Measurements from ENCODE around the gene FBLIM1.
"Not testable (repeated sequence)": the region's sequence is repeated elsewhere in the genome, so short reads cannot be mapped to it uniquely, and the experiment has no call there.

The FBLIM1 gene

DNA sequence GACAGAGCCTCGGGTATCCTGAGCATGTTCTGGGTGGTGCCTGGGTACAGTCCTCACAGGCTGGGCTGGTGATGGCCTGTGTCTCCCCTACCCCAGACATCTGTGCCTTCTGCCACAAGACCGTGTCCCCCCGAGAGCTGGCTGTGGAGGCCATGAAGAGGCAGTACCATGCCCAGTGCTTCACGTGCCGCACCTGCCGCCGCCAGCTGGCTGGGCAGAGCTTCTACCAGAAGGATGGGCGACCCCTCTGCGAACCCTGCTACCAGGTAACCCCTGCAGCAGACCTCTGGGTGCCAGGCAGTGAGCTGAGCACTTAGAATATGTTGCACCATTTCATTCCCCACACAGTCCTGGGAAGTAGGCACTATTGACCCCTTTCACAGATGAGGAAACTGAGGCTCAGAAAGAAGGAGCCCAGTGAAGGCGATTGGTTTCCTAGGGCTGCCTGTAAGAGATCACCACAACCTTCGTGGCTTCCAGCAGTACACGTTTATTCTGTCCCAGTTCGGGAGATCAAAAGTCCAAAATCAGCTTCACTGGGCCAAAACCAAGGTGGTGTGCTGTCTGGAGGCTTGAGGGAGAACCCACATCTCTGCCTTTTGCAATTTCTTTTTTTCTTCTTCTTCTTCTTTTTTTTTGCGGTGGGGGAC, 11.8 kb downstream of the FBLIM1 start:
- no peak for FAIRE-seq

DNA sequence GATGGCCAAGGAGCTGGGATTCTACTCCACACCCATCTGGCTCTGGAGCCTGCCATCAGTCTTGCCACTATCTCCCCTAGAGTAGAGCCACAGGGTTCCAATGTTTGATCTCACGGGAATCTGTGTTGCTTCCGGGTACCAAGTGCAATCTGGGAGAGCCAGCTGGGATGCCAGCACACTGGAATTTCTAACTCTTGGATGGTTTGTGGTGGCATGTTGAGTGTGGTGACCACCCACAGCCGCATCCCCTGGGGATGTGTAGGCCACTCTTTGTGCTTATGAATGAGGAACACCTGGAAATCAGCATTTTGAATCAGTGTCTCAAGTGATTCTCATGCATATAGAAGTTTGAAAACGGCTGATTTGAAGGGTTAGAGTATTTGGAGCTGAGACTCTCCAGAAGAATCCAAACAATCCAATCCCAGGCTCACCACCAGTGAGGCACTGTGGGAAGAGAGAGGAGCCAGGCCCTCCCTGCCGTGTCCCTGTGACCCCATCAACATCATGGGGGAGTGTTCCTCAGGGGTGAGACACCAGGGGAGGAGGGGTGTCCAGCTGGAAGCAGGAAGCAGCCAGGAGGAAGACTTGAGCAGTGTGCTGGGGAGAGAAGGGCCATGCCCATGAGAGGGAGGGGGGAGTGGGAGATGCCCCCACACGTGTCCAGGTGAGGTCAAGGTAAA, 13.4 kb downstream of the FBLIM1 start:
- FAIRE-seq, result no peak

DNA sequence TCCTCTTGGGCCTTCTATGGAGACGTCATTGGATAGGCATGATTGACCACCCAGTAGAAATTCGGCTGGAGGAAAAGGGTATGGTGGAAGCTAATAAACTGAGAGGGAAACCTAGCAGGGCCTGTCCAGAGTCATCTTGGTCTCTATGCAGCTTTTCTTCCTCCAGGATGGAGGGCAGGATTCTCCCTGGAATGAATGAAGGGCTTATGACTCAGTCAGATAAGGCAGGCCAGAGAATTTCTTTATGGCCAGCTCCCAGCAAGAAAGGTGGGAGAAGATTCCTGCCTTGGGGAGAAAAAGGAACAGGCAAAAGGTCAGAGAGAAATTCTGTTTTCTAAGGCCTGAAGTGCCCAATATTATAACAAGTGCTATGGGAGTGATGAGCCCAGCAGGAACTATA, 17.1 kb downstream of the FBLIM1 start:
- no peak for FAIRE-seq

DNA sequence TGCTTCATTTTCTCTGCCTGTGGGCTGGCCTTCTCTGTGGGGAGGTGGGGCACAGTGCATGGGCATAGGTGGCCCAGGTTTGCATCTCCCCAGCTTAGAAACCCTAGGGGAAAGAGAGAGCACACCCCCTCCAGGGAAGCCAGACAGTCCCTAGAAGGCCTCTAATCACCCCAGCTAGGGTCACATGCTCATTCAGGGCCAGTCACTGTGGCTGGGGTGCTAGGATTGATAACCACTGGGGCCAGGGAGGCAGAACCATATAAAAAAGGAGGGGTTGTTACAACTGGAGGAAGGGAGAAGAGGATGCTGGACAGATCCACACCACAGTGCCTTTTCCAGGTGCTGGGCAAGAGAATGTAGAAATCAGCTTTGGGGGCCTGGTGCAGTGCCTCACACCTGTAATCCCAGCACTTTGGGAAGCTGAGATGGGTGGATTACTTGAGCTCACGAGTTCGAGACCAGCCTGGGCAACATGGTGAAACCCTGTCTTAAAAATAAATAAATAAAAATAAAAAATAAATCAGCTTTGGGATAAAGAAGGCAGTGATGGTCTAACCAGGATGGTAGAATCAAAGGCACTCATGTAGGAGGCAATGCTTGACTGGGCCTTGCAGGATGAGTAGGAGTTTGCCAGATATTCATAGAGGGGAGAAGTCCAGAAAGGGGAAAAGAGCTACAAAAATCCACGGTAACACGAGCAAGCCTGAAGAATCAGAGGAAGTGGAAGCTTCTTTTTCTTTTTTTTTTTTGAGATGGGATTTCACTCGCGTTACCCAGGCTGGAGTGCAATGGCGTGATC, 19.5 kb downstream of the FBLIM1 start:
- FAIRE-seq, result no peak

DNA sequence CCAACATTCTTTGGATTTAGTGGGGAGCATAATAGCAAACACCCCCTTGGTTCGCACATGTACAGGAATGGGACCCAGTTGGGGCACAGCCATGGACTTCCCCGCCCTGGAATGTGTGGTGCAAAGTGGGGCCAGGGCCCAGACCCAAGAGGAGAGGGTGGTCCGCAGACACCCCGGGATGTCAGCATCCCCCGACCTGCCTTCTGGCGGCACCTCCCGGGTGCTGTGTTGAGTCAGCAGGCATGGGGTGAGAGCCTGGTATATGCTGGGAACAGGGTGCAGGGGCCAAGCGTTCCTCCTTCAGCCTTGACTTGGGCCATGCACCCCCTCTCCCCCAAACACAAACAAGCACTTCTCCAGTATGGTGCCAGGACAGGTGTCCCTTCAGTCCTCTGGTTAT, 27.1 kb downstream of the FBLIM1 start:
- FAIRE-seq, result no peak

DNA sequence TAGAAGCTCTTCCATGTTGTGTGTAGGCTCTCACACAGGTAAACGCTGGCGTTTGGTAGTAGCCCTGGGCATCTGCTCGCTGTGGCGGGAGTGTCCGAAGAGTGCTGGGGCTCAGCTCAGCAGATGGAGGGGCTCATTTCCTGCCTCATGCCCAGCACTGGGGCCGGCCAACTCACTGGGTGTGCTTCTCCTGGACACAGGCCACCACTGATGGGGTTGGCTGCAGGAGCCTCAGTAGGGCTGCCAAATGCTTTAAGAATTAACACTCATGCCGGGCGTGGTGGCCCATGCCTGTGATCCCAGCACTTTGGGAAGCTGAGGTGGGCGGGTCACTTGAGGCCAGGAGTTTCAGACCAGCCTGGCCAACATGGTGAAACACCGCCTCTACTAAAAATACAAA, 28.0 kb downstream of the FBLIM1 start:
- FAIRE-seq, result no peak

DNA sequence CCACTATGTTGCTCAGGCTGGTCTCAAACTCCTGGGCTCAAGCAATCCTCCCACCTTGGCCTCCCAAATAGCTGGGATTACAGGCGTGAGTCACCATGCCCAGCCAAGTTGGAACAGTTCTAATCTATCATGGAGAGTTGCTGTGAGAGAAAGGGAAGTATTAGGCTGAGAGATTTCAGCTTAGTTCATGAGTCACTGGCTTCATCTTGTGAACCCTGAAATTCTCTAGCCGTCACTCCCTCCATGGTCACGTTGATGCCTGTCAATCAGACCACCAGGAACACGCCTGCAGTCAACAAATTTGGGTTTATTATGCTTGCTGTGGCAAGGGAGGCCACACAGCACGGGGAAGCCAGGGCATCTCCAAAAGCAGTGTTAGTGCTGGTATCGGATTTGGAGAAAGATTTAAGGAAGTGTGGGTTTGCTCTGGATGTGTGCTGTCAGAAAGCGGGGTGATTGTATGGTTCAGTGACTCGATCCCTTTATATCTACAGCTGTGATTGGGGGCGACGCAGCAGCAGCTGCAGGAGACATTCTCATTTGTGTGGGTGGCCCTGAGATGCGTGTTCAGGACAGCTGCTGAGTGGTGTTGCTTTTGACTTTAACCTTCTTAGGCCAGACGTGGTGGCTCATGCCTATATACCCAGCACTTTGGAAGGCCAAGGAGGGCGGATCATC, 30.2 kb downstream of the FBLIM1 start:
- FAIRE-seq, result no peak

DNA sequence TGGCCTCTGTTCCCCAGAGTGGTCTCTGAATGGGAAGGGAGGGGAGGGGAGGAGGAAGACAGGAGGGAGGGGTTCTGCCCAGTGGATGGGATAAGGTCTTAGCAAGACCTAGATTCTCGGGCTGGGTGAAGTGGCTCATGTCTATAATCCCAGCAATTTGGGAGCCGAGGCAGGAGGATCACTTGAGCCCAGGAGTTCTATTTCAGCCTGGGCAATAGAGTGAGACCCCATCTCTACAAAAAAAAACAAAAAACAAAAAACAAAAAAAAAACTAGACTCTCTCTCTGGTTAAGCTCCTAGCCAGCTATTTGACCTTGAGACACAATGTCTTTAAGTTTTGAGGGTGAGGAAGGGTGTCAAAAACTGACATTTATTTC, 37.5 kb downstream of the FBLIM1 start:
- no peak for FAIRE-seq

DNA sequence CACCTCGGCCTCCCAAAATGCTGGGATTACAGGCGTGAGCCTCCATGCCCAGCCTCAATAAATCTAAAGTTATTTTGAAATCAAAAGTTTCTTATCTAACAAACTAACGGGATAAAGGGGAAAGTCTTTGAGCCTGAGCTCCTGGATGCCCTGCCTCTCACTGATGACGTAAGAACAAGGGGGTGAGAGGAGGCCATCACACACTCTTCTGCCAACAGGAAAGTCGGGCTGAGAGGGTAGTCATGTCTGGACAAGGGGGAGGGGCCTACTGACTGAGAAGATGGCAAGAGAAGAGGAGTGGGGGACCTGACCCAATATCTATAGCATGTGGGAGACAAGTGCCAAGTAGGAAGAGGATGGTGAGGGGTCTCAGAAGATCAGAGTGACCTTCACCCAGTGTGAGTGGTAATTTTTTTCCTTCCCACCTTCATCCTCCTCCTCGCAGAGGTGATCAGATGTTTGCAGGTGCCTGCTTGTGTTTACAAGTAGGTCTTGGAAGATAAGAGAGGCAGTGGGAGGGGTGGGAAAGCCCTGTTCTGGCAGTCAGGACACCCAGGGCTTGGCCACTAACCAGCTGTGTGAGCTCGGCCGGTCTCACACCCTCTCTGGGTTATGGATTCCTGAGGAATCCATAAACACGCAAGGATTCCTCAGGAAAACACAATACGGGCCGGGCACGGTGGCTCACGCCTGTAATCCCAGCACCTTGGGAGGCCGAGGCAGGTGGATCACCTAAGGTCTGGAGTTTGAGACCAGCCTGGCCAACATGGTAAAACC, 39.2 kb downstream of the FBLIM1 start:
- FAIRE-seq, result no peak

DNA sequence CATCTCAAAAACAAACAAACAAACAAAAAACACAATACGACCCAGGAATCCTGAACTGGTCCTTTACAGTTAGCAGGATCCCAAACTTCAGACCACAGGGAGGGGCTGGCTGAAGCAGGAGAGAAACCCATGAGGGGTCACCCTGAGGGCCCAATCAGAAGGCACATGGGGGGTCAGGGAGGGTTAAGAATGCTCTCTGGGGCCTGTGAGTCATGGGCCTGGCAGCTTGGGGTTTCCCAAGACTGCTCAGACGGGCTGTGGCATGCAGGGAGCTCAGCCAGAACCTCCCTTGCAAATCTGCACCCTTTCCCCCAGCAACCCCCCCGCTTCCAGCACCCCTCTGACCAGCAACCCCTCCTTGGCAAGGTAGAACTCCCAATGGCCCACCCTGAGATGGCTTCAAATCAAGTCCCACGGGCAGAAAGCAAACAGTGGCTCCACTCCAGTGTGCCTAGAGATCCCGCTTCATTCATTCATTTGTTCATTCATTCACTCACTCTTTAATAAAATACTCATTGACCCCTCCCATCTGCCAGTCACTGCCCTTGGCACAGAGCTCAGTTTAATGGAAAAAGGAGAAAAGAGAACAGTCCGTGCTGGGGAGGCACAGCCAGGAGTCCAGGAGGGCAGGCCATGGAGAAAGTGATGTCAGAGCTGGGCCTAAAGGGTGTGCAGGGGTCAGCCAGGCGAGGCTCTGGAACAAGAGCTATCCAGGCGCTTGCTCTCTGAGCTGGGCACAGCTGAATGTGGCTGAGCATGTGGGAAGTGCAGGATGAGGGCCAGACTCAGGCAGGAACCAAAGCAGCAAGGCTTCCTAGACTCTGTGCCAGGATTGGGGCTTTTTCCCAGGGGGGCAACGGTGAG, 40.6 kb downstream of the FBLIM1 start:
- no peak for FAIRE-seq

DNA sequence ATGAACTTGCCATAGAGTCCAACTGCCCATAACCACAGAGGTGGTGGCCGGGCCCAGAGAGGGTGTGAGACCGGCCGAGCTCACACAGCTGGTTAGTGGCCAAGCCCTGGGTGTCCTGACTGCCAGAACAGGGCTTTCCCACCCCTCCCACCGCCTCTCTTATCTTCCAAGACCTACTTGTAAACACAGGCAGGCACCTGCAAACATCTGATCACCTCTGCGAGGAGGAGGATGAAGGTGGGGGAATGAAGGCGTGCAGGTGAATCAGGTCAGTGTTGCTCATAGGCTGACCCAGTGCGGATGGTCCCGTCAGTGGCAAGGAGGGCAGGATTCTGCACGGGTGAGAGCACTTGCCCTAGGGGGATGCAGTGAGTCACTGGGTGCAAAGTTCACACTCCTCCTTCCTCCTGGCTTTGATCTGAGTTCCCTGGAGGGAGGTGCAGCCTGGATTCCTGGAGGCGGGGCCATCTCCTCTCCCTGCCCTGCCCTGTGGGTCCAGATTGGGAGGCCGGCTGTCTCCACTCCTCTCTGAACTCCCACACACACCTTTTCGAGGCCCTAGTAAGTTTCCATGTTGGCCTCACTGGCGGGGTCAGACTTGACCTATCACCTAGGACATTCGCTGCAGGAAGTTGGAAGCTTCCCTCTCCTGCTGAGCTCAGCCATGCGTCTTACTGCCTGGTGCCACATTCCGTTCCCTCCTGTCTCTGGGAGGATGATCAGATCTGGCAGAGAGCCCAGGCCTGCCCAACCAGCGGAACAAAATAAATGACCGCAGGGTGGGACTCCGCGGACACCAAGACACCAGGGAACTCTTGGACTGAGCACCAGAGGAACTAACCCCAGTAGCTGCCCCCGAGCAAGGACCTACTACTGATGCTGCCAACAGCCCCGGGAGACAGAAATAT, 41.6 kb downstream of the FBLIM1 start:
- no peak for FAIRE-seq

DNA sequence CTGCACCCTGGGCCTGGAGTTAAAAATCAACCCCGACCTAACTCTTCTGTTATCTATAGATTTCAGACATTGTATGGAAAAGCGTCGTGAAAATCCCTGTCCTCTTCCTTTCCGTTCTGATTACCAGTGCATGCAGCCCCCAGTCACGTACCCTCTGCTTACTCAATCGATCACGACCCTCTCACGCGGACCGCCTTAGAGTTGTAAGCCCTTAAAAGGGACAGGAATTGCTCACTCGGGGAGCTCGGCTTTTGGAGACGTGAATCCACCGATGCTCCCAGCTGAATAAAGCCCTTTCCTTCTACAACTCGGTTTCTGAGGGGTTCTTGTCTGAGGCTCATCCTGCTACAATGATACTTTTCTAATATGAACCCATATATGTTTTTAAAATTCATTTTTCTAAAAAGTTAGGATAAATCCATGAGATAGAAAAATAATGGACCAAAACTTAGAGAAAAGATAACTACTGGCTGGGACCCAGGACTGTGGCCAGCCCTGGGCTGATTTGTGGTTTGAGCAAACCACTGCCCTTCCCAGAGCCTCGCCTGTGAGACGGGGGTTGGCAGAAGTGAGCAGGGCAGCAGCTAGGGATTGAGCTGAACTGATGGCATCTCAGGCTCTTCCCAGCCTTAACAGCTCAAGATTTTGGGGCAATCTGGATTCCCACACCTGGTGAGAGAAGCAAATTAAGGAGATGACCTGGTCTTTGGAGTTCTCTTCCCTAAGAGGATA, 43.8 kb downstream of the FBLIM1 start:
- FAIRE-seq, result no peak

DNA sequence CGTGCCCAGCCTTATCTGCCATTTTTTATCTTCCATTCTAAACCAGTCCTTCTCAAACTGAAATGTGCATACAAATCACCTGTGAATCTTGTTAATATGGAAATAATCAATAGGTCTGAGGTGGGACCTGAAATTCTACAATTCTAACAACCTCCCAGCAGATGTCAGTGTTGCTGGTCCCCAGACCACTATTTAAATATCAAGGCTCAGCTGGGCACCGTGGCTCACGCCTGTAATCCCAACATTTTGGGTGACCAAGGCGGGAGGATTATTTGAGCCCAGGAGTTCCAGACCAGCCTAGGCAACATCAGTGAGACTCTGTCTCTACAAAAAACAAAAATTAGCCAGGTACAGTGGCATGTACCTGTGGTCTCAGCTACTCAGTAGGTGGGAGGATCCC, 44.8 kb downstream of the FBLIM1 start:
- no peak for FAIRE-seq

DNA sequence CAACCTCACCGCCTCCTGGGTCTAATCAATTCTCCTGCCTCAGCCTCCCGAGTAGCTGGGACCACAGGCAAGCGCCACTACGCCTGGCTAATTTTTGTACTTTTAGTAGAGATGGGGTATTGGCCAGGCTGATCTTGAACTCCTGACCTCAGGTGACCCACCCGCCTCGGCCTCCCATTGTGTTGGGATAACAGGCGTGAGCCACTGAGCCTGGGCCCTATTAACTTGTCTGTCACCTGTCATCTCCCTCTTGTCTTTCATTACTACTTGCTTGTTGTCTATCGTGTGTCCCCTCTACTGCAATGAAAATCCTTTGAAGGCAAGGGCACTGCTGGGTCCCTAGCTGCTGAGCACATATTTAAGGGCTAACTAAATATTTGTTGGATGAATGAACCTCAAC, 45.5 kb downstream of the FBLIM1 start:
- FAIRE-seq, result no peak

DNA sequence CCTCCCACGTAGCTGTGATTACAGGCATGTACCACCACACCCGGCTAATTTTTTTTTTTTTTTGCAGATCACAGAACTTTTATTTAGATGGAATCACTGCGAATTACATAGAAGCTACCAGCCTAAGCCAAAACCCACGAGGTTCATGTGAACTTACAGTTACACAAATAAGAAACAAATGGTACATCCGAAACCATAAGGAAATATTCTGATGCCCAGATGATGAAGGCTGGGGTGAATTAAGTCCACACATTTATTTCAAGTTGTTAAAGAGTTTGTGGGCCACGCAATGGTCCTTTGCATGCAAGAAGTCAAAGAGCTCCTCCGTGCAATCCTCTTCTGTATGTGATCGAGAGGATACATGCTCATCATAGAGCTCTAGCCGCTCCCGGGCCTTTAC, 48.5 kb downstream of the FBLIM1 start:
- no peak for FAIRE-seq

DNA sequence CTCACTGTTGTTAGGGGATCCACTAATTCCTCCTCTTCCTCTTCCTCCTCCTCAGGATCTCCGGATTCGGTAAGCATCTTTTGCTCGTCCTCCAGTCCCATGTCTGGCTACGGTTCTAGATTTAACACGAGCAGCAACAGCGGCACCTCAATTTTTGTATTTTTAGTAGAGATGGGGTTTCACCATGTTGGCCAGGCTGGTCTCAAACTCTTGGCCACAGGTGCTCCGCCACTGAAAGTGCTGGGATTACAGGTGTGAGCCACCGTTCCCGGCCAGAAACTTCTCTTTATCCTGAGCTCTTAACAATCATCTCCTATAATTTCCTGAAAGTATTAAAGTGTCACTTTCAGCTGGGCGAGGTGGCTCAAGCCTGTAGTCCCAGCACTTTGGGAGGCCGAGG, 49.0 kb downstream of the FBLIM1 start, which contains the start of gene UQCRHL:
TSS of gene UQCRHL (minus strand) at position 101 of the 400 bp plus-strand sequence. CDS start at position 101, 0 bp downstream.
- FAIRE-seq, result not testable (repeated sequence)

DNA sequence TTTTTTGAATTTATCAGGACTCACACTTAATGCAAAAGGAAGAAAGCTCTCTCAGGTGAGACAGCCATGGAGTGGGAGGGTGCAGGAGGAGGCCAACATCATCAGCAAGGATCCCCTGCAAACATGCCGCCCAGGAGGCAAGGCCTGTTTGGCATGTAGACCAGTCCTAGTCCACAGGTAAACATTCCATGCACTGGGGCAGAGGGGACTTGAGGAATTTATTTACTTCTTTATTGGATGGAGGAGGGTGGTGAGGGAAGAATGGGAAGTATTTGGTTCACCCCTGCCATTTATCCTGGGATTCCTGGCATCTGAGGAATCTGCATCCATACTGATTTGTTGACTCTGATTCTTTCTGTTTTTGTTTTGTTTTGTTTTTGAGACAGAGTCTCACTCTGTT, 50.4 kb downstream of the FBLIM1 start:
- FAIRE-seq, result no peak

DNA sequence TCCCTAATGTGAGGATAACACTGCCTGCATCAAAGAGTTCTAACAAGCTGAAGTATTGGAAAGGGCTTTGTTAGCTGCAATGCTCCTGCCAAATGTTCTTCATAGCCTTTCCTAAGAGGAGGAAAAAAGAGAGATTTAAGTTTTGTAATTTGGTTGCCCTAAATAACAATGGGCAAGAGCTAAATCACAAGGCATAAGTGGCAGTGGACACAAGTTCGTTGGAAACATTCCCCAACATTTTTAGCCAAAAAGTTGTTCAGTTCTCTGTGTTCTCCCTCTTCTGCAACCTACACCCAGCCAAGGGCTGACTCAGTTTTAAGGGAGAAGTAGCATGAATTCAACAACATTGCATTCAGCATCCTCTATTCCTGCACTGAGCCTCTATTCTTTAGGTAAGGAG, 51.5 kb downstream of the FBLIM1 start:
- FAIRE-seq, result no peak

DNA sequence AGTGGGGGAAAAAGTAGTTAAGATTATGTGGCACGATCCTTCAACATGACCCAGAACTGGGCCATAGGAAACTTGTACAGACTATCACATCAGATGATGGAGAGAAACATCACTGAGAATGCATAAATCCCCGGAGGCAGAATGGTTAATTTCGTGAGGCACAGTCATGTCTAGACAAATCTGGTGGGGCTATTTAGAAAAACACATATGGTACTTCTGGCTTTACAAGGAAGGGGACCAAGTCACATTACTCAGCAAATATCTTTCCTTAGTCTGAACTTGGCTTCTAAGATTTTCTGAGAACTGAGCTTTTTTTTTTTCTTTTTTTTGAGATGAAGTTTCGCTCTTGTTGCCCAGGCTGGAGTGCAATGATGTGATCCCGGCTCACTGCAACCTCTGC, 58.1 kb downstream of the FBLIM1 start:
- FAIRE-seq, result no peak

DNA sequence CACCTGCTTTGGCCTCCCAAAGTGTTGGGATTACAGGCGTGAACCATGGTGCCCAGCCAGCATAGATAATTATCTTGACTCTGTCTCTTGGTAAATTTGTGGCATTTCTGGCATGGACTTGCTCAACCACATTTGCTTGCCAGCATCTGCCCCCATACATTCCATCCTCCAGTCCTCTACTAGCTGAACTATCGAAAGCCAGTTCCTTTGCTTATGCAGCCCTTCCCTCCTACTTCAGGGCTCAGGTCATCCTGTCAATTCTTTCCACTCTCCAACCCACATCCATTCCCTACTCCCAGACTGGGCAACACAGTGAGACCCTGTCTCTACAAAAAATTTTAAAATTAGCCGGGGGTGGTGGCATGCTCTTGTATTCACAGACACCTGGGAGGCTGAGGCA, 61.9 kb downstream of the FBLIM1 start:
- FAIRE-seq, result no peak

All from islet of Langerhans (tissue), 1 donor.